Fibroblast of mammary gland (primary cell): Measurements from ENCODE around the gene ALDH16A1.

ENCODE experiments used
- DNase-seq: peaks from one replicate; pipeline ENCODE4 v3.0.0-alpha.2; 2010; ENCODE audit warnings: low read depth
- H3K4me3 ChIP-seq: 2 replicates; pipeline ENCODE4 v1.5.1; 2011; ENCODE audit warnings: low read depth, mild to moderate bottlenecking, low read length, moderate library complexity; ENCODE audit not compliant: control insufficient read depth
- TF ChIP-seq, protein P1 (sequence below): conservative IDR thresholded peaks from 2 replicates; pipeline ENCODE4 v1.5.1; 2011; ENCODE audit warnings: low read depth, low read length, inconsistent platforms; ENCODE audit not compliant: control insufficient read depth, insufficient read depth

ALDH16A1 gene

DNA sequence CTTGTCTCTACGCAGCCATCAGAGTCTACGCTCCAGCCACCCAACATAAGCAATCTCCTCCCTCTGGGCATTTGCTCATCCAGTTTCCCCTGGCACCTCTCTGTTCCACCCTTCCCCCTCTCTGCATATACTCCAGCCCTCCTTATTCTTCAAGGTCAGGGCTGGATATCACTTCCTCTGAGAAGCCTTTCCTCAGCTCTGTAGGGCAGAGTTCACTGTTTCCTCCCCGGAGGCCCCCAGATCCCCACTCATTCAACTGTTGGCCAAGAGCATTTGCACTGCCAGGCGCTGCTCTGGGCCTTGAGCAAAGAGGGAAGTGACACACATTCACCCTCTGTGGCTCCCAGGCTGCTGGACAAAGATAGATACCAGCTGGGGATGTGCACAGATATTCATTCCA is 62.7 kb downstream of the ALDH16A1 start:
- peak; percentile 45 for DNase-seq
- H3K4me3 ChIP-seq, result no peak overlapping the region
- TF ChIP-seq, protein P1, sequence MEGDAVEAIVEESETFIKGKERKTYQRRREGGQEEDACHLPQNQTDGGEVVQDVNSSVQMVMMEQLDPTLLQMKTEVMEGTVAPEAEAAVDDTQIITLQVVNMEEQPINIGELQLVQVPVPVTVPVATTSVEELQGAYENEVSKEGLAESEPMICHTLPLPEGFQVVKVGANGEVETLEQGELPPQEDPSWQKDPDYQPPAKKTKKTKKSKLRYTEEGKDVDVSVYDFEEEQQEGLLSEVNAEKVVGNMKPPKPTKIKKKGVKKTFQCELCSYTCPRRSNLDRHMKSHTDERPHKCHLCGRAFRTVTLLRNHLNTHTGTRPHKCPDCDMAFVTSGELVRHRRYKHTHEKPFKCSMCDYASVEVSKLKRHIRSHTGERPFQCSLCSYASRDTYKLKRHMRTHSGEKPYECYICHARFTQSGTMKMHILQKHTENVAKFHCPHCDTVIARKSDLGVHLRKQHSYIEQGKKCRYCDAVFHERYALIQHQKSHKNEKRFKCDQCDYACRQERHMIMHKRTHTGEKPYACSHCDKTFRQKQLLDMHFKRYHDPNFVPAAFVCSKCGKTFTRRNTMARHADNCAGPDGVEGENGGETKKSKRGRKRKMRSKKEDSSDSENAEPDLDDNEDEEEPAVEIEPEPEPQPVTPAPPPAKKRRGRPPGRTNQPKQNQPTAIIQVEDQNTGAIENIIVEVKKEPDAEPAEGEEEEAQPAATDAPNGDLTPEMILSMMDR, result no peak

DNA sequence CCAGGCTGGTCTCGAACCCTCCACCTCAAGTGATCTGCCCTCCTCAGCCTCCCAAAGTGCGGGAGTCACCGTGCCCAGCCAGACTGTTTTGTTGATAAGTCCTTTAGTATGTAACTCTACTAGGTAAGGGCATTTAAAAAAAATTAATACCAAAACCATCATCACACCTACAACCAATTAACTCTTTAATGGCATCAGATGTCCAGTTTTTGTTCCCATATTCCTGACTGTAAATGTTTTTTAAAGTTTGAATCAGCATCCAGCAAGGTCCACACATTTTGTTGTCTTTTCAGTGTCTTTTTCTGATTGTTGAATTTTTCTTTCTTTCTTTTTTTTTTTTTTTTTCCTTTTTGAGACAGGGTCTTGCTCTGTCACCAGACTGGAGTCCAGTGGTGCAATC is 65.0 kb downstream of the ALDH16A1 start:
- no peak overlapping the region for H3K4me3 ChIP-seq
- TF ChIP-seq, protein P1, result no peak
- DNase-seq, result no peak
